HG03571 (cell line): ENCODE measurements around the gene HES5.

Experiments used
- ATAC-seq: cut with Tn5 transposase; IDR thresholded peaks from one replicate; pipeline ENCODE4 v1.9.1; 2021; ENCODE audit not compliant: unreplicated experiment

HES5 gene

DNA sequence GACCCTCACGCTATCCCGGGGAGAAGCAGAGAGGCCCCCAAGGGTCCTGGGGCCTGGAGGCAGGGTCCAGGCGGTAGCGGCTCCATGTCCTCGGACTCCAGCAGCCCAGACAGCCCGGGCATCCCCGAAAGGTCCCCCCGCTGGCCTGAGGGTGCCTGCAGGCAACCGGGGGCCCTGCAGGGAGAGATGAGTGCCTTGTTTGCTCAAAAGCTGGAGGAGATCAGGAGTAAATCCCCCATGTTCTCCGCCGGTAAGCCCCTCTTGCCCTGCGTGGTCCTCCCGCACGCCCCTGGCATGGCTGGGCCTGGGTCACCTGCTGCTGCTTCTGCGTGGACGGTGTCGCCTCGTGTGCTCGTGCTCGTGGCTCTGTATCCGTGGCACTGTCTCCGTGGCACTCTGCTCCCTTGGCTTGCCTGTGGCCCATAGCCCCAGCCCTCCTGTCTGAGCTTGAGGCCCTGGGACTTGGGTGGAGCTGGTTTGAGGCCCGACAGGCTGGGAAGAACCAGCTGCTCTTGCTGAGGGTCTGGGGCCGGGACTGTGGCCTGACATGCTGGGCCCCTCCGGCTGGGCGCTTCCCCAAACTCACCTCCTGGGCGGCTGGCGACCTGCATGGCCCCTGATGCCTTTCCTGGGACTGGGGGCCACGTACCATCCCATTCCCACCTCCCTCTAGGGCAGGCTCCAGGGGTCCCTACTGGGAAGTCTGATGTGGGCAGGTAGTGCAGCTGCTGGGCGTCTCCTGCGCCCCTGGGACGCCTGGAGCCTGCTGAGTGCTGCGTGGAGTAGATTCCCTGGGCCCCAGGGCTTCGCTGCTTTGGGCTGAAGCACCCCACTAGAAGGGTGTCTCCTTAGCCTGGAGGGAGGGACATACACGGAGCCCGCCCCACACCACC is 27.2 kb downstream of the HES5 start:
- ATAC-seq, result no peak

DNA sequence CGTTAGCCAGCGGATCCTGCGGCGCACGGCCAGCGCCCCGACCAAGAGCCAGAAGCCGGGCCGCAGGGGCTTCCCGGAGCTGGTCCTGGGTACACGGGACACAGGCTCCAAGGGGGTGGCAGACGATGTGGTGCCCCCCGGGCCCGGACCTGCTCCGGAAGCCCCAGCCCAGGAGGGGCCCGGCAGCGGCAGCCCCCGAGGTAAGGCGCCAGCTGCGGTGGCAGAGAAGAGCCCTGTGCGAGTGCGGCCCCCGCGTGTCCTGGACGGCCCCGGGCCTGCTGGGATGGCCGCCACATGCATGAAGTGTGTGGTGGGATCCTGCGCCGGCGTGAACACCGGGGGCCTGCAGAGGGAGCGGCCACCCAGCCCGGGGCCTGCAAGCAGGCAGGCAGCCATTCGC is 27.9 kb downstream of the HES5 start:
- ATAC-seq, result no peak

DNA sequence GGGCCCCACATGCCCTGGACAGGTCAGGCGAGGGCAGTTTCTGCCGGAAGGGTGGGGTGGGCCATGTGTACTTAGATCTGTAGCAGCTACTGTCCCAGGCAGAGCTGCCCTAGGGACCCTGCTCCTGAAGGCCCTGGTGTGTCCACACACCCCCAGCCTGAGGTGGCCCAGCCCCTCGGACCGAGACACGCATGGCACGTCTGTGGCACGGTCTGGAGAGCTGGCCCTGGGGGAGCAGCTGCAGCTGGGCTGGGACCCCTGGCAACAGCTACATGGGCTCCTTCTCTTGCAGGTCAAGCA is 28.3 kb downstream of the HES5 start:
- no peak for ATAC-seq

DNA sequence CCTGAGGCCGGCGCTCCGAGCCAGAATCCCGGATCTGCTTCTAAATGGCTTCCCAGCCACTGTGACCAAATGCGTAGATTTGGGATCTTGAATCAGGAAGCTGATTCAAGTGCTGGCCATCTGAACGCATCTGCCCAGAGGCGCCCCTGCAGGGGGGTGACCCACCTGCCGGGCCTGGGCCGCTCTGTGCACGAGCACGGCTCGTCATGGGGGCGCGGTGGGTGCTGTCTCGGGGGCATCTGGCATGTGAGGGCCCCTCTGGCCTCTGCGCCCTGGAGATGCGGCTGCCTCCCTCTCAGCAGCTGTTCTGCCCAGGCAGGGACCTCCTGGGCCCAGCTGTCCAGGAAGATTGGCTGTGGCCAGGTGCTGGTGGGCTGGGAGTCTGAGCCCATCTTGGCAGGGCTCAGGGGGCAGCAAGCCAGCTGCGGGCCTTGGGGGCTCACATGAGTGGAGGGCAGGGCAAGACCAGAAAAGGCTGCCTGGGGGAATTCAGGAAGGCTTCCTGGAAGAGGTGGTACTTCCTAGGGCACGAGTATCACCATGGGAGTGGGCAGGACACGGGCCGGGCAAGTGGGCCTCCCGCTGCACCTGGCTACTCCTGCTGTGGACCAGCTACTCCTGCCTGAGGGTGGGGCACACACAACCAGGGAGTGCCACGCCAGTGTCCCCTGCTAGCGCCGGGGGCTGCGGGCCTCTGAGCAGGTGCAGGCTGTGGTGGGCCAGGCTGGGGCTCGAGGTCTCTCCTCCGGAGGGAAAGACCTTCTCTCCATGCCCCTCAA is 28.8 kb downstream of the HES5 start:
- ATAC-seq, result no peak

DNA sequence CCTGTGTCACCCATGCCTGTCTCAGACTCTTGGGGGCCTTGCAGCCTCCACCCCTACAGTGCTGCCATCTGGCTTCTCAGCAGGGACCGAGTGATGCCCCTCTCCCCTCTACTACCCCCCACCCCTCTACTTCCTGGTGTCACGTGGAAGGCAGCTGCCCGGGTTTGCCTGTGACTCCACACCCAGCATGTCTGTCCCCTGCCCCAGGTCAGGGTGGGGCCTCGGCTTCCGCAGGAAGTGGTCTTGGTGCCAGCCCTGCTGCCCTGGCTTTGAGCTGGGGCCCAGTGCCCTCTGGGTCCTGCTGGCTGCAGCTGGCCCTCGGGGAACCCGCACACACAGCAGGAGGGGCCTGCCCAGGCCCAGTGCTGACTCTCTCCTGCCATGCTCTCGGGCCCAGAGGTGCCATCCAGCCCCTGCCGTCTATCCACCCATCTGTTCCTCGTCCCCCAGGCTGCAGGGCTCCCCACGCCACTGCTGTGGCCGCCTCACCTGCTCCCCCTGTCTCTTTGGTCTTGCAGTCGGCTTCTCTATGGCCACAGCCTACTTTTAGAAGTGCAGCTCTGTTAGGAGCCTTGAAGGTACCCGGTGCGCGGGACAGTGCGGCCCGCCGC is 30.0 kb downstream of the HES5 start:
- no peak for ATAC-seq

DNA sequence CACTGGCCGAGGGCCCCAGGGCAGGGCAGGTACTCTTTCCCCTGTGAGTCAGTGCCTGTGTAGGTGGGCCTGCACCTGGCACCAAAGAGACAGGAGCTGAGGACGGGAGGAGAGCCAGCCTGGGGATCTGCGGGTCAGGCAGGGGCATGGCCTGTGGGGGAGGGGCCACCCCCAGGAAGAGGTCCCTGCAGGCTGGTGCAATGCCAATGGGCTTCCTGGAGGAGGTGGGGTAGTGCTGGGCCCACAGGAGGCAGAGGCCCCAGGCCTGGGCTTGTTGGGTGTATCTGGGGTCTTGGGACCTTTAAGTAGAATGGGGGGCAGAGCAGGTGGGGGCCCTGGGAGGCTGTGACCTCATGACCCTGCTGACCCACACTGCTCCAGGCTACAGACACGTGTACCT is 30.8 kb downstream of the HES5 start:
- ATAC-seq, result no peak

DNA sequence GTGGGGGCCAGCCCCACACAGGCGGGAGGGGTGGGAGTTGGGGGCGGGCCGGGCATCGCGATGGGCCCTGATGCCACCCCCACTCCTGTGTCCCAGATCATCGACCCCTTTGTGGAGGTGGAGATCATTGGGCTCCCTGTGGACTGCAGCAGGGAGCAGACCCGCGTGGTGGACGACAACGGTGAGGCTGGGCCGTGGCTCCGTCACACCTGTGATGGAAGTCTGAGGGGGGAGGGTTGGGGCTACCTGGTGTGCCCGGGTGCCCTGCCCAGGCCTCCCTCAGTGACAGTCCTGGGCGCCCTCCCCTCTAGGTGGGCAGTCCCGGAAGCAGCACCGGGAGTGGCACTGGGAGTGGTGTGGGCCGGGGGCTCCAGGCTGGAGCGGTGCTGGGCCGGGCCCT is 31.4 kb downstream of the HES5 start:
- no peak for ATAC-seq

DNA sequence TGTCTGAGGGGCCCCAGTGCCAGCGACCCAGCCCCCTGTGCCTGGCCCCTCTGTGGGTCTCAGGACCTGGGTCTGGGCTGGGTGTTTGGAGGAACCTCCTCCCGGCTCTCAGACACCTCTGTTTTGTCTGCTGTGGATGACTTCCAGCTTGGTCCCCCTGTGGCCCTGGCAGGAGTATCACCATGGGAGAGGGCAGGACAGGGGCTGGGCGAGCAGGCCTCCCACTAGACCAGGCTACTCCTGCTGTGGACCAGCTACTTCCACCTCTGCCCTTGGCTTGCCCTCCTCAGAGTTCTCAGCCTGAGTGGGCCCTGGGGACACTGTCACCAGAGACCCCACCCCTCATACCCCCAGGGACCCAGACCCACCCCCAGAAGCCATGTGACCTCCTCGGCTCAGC is 32.2 kb downstream of the HES5 start:
- no peak for ATAC-seq

DNA sequence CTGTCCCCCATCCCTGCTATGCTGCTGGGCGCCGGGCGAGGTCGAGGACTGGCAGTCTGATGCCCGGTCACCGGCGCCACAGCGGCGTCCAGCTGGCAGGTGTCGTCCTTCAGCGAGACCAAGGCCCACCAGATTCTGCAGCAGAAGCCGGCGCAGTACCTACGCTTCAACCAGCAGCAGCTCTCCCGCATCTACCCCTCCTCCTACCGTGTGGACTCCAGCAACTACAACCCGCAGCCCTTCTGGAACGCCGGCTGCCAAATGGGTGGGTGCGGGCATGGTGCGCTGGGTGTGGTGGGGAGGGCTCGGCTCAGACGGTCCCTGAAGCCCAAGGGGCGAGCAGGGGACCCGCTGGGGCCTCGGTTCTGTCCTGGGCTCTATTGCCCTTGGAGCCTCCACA is 33.3 kb downstream of the HES5 start:
- no peak for ATAC-seq

DNA sequence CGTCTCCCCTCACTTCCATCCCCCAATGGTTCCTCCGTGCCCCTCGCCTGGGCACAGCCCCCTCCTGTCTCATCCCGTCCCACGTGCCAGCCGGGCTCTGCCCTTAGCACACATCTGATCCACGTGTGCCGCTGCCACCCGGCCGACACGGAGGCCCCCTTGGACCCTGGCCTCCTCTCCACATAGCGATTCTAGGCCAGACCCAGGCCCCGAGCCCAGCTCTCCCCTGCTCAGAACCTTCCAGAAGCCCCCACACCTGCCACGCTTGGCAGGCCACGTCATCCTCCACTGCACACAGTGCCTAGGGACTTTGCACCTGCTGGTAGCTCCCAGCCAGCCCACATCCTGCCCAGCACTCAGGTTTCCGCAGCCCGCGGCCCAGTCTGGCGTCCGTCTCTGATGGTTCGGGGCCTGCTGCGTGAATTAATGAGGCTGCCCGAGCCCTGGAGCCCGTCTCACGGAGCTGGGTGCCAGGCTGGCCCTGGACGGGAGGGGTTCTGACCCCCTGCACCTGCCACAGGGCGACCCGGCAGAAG is 33.9 kb downstream of the HES5 start:
- no peak for ATAC-seq

DNA sequence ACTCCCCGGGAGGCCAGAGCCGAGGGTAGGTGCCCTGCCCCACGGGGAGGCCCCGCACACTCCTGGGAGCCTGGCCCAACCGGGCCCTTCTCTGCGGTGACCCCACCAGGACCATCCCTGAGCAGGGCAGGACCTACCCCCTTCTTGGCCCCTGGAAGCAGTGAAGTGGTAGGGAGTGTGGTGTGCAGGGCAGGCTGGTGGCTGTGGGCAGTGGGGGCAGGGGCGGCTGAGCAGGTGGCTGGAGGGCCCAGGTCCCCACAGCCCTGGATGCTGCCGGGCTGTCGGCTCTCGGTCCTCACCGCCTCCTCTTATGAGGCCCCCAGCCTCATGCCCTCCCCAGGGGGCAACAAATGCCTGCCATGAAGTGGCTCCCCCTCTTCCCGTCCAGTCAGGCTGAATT is 34.5 kb downstream of the HES5 start:
- no peak for ATAC-seq

DNA sequence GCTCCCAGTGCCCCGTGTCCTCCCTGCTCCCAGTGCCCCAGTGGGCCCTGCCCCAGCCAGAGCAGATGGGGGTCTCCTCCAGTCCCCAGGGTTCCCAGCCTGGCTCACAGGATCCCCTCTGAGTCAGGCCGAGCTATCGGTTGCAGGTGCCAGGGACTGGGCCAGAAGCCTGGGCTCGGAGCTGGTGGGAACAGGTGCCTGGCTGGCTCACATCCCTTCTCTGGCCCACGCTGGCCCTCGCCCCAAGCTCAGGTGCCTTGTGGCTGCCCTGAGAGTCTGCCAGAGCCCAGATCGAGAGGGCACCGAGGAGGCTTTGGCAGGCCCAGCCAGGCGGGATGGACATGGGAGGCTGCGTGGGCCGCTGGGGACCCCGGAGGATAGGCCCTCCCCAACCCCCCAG is 35.0 kb downstream of the HES5 start:
- no peak for ATAC-seq

DNA sequence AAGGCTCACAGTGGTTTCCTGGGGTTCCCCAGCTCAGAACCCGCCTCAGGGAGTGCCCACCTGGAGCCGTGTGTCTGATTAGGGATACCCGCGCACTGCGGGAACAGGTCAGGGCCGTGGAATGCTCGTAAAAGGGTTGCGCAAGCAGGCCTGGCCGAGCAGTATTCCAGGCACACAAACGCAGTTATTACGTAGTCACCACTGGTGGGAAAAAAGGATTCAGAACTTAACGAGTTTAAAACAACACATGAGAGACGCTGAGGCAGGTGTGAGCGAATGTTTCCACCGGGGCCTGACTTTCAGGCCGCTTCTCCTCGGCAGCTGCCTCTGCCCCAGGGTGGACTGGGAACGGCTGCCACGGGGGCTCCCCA is 35.8 kb downstream of the HES5 start:
- no peak for ATAC-seq

DNA sequence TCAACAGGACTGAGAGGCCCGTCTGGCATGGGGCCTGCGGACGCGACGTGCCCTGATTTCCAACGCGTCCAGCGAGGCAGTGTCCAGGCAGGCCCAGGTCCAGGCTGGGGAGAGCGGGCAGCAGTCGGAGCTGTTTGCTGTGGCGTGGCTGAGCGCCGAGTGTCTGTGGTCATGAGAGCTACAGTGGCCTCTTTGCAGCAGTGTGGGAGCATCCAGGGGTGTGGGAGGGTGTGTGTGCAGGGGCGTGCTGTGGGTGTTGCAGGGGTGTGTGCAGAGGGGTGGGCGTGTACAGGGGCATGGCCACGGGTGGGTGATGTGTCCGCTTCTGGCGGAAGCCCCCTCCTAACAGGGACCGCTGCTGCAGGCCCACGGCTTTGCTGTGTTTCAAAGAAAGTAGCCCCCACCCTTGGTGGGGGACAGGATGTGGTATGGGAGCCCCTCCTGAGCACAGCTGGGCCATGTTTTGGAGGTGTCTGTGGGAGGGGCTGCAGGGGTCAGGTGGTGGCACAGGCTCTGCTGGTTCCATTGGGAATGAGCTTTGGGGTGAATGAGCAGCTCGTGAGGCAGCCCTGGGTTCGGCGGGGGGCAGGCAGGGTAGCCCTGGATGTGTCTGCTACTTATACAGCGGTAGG is 36.3 kb downstream of the HES5 start:
- no peak for ATAC-seq

DNA sequence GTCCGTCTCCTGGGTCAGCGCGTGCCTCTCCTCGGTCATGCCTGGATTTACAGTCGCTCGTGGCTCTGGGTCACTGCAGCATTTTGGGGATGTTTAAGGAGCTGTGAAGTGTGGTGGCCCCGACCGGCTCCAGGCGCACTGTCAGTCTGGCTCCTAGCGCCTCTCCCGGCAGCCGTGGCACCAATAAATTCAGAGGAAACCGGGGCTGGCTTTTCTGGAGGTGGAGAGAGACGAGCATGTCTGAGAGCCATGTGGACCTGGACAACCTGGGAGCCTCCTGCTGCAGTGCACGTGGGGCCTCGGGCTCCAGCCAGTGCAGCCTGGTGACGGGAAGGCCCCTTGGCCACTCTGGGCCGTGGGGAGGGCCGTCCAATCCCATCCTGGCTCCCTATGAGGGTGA is 36.8 kb downstream of the HES5 start:
- no peak for ATAC-seq

DNA sequence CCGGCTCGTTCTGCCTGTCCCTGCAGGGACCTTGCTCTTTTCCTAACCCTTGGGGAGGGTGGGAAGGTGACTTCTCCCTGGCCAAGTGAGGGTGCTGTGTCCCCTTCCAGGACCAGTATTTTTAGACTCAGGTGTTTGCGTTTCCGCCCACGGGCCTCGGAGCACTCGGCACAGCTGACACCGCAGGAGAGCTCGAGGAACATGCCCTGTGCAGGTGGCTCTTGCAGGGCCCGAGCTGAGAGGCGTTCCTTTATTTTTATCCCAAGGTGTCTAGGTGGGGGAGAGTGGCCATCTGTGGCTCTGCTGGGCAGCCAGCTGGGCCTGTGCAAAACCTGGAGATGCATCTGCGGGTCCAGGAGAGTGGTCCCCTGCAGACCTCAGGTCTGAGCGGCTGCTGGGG is 38.0 kb downstream of the HES5 start:
- no peak for ATAC-seq

DNA sequence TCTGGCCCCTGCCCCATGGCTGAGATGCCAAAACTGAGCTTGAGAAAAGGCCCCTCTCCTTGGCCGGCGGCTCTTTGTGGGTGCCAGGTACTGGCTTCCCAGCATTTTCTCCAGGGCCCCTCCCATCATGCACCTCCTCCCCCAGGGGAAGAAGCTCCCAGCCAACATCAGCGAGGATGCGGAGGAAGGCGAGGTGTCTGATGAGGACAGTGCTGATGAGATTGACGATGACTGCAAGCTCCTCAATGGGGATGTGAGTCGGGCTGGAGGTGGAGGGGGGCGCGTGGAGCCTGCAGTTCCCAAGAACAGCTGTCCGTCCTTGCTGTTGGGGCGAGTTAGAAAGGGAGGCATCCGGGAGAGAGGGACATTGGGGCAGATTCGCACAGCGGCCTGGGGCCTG is 40.4 kb downstream of the HES5 start:
- ATAC-seq, result no peak

DNA sequence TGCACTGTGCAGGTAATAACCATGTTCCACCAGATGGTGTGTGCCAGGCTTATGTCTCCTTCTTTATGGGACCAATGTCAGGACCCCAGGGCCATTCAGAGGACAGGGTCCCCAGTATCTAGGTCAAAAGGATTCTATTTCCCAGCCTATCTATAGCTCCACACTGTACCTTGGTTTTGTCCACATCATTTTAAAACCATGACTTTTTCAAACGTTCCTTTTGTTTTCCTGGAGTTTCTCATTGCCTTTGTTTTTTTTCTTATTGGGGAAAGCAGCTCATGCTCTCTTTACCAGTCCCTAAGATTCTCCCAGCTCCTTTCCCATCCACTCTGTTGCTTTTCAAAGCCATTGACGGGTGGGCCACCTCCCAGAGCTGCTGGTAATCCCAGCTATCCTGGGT is 41.4 kb downstream of the HES5 start:
- no peak for ATAC-seq

DNA sequence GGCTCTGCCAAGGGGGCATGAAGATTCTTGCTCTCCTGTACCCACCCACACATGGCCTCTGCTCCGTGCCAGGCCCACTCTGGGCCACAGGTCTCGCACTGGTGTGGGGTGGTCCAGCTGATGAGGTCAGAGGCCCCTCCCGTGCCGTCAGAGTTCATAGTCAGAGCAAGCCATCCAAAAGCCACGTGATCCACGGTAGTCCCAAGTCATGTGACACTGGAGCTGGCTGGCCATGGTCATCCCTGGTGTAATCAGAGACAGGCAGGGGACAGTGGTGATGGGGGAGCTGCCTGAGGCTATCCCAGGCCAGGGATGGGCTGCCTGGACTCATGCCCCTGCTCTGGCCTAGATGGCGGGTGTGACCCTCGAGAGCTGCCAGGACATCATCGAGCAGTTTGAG is 43.5 kb downstream of the HES5 start:
- no peak for ATAC-seq

DNA sequence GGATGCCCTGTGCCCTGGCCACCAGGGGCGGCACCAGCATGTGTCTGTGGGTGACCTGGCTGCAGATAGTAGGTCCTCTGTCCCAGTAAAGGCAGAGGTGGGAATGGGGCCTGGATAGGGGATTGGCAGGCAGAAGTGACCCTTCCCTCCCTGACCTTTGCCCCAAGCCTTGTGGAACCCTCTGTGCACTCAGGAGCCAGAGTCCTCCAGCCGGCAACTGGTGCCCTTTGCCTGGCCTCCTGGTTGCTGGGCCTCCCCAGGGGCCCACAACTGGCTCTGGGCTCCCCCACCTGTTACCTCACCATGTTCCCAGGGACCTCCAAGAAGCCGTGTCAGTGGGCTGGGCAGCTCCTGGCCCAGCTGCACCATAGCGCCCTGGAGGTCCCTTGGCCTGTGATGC is 44.0 kb downstream of the HES5 start:
- no peak for ATAC-seq

DNA sequence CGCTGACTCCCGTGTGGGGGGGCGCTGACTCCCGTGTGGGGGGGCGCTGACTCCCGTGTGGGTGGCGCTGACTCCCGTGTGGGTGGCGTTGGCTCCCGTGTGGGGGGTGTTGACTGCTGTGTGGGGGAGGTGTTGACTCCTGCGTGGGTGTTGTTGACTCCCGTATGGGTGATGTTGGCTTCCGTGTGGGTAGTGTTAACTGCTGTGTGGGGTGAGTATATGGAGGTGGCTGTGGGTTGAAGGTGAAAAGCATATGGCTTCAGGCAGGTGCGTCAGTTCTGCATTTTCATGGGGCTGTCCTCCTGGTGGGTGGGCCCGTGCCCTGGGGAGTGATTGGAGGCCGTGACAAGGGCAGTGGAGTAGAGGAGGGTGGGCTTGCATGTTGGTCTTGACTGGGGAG is 46.1 kb downstream of the HES5 start:
- no peak for ATAC-seq

DNA sequence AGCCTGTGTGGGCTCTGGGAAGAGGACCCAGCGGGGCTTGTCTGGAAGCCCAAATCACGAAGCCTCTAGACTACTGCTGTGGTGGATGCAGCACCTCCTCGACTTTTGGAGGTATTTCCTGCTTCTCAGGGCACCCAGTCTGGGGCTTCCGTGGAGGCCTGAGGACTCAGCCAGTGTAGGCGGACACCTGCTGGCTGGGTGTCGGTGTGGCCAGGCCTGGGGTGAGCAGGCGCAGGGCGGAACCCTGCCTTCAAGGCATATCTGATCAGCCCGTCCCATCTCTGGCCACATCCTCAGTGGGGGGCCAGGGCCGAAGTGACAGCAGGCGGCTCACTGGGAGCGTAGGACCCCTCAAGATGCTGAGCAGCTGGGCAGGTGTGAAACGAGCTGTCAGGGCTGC is 47.0 kb downstream of the HES5 start:
- no peak for ATAC-seq
